ENCODE data around the gene HOXD3. TPM values are rescaled to one million over a fixed set of nuclear protein-coding genes. Genes with fewer than 3 reads are reported as not detected.

HOXD3 gene
- total and polyA plus RNA-seq, 2 of the 8 experiments (the other 6 are each of a cell fraction or from before 2014, with no cell fraction given): not detected

GRCh38 chr2:176159663-176160250 lies 2.6 kb downstream of the HOXD3 start:
- Histone ChIP-seq H3K36me3 (ENCODE audit: control insufficient read depth in 2 of 4, insufficient read depth in 4 of 4, low read length in 3 of 4) (peaks cover 0 to 10% (median 0%) of the 10 kb centered on the region in 4 experiments; a peak in 1 of 8 replicates), H3K23me2 (ENCODE audit: low read depth, low read length) (no peaks in the 10 kb centered on the region), H2BK20ac (ENCODE audit: low read length) (no peak overlapping the region), H4K91ac (replicated peaks; ENCODE audit: insufficient read length, low read length) (no peak overlapping the region), H4K5ac (ENCODE audit: insufficient read length, low read depth, low read length) (no peak overlapping the region), H3K23ac (ENCODE audit: insufficient read length) (no peak overlapping the region), H2BK120ac (replicated peaks; ENCODE audit: low read depth, low read length) (no peak overlapping the region), H3K18ac (ENCODE audit: extremely low read depth, low read length) (no peak overlapping the region), H3K14ac (ENCODE audit: insufficient read length) (no peak overlapping the region), H4K20me1 (replicated peaks in 1 of 2; ENCODE audit: control insufficient read depth in 1 of 2, insufficient read depth in 2 of 2, low read length in 2 of 2) (peaks cover 36 to 44% of the 10 kb centered on the region in 2 experiments), H3K79me2 (ENCODE audit: control insufficient read depth in 1 of 2, insufficient read depth in 2 of 2, low read length in 2 of 2) (no peaks in the 10 kb centered on the region), H2AK5ac (ENCODE audit: low read depth, low read length) (0 out of 2 replicates have a peak overlapping the region, but pooled peaks have one; percentile 65), H3K4me1 (replicated peaks in 1 of 4; ENCODE audit: control insufficient read depth in 3 of 4, insufficient read depth in 4 of 4, low read length in 3 of 4) (peaks cover 0 to 12% (median 6%) of the 10 kb centered on the region in 4 experiments; a peak in 5 of 7 replicates), H3K4me2 (ENCODE audit: insufficient read depth in 1 of 2, low read depth in 2 of 2, low read length in 2 of 2) (peak overlapping the region; percentile 38 to 39; a peak in 2 of 4 replicates), H3K4ac (replicated peaks; ENCODE audit: insufficient read length, low read depth, low read length) (no peak overlapping the region), H3K27ac (ENCODE audit: low read depth, low read length) (no peak overlapping the region), H2BK5ac (ENCODE audit: low read depth, low read length) (no peak overlapping the region), H3K4me3 (ENCODE audit: extremely low read depth in 1 of 4, insufficient read depth in 2 of 4, low read depth in 3 of 4, low read length in 4 of 4) (peak overlapping the region in 1 of 4 experiments; percentile 28; a peak in 2 of 8 replicates), H2BK15ac (ENCODE audit: low read length) (0 out of 2 replicates have a peak overlapping the region, but pooled peaks have one; percentile 46), H3K27me3 (replicated peaks in 1 of 4; ENCODE audit: control insufficient read depth in 3 of 4, extremely low read depth in 1 of 4, insufficient read depth in 3 of 4, low read length in 3 of 4) (peaks cover 99 to 100% (median 100%) of the 10 kb centered on the region in 4 experiments), H3K79me1 (ENCODE audit: low read depth, low read length) (no peaks in the 10 kb centered on the region), H2BK12ac (ENCODE audit: low read depth, low read length) (no peak overlapping the region; the same call in 1 of the 2 replicates), H3K9ac (replicated peaks in 1 of 4; ENCODE audit: extremely low read depth in 1 of 4, low read depth in 3 of 4, low read length in 3 of 4) (no peak overlapping the region), H2AFZ (ENCODE audit: low read length) (no peak overlapping the region), H4K8ac (ENCODE audit: extremely low read depth, insufficient read depth, low read length) (no peak overlapping the region), H3K9me3 (ENCODE audit: insufficient read depth in 2 of 2, low read depth in 1 of 2, low read length in 1 of 2) (no peaks in the 10 kb centered on the region), H3K56ac (replicated peaks; ENCODE audit: insufficient read length, low read depth, low read length) (no peak overlapping the region)
- TF ChIP-seq EP300 (IDR thresholded peaks at IDR 0.05; ENCODE audit: borderline replicate concordance in 1 of 2, low read depth in 2 of 2, low read length in 2 of 2) (no peak), E2F6 (IDR thresholded peaks at IDR 0.05) (no peak), EZH2 (IDR thresholded peaks at IDR 0.05; ENCODE audit: low read depth, low read length, severe bottlenecking) (peak; percentile 100), SUZ12 (IDR thresholded peaks at IDR 0.05; ENCODE audit: low read length) (peak; percentile 98), CBX8 (IDR thresholded peaks at IDR 0.05; ENCODE audit: borderline replicate concordance, low read depth, low read length) (peak; percentile 72; the same call in 1 of the 2 replicates), MAX (IDR thresholded peaks at IDR 0.05) (no peak), RNF2 (IDR thresholded peaks at IDR 0.05; ENCODE audit: borderline replicate concordance, low read depth, low read length, missing control alignments, poor library complexity, severe bottlenecking) (peak; percentile 80)
- no peak for FAIRE-seq
- peak in 1 of 2 experiments; percentile 68 for DNase-seq (ENCODE audit: low read depth in 1 of 2, low spot score in 2 of 2)
- ChIA-PET POLR2A (ENCODE audit: partially characterized antibody) (interaction anchor here (0.9 to 1.6 kb wide), 3 partner anchors 11 to 29 kb away, joined by 3 to 7 read pairs (median 3); partner anchors contain the start of gene HOXD1), CTCF (ENCODE audit: partially characterized antibody) (interaction anchor here (0.7 to 3.6 kb wide), 10 partner anchors 9 to 295 kb away, joined by 3 to 26 read pairs (median 4); no protein-coding TSS in a partner anchor)
- 3% methylated on average over 40 of the region's 44 CpGs; no CpG with 5 or more reads in 1 of the 2 experiments for WGBS, 2 experiments (ENCODE audit: extremely low coverage in 1 of 2, insufficient coverage in 1 of 2, insufficient read length in 1 of 2, insufficient replicate concordance in 2 of 2, low coverage in 1 of 2, low lambda C conversion rate in 2 of 2, missing lambda C conversion rate in 1 of 2)
